Body of pancreas (tissue), 4 donors: ENCODE data around the gene KBTBD8. TPM values are rescaled to one million over a fixed set of nuclear protein-coding genes. Genes with fewer than 3 reads are reported as not detected.
A peak's percentile ranks its signal among the peaks of the same experiment; 100 is the strongest.

Experiments used
- ATAC-seq: fragments of 150-250 bp; one replicate; pipeline ENCODE4 v1.9.1; 2016
- DNase-seq, 4 donors: peaks; one replicate each; pipeline ENCODE4 v3.0.0-alpha.2; 2019
- H3K27ac ChIP-seq, 4 donors: fragments of 200-600 bp; sonication (generic); 1 replicate in 3 of 4; 2 replicates in 1 of 4; pipeline versions ENCODE4 v1.5.1 to v1.6.1; 2016 to 2019; ENCODE audit warnings: mild to moderate bottlenecking in 1 of 4, mixed read lengths in 1 of 4, moderate library complexity in 1 of 4
- H3K27me3 ChIP-seq, 2 donors: fragments of 200-600 bp; sonication (generic); one replicate each; pipeline ENCODE4 v1.6.0; 2016; ENCODE audit warnings: mild to moderate bottlenecking in 1 of 2
- H3K36me3 ChIP-seq, 2 donors: fragments of 200-600 bp; sonication (generic); replicated peaks in 1 of 2; 2 replicates each; pipeline ENCODE4 v1.5.1; 2016; ENCODE audit warnings: low read depth in 2 of 2; ENCODE audit not compliant: insufficient read depth in 1 of 2
- H3K4me1 ChIP-seq: fragments of 200-600 bp; sonication (generic); one replicate; pipeline ENCODE4 v1.6.0; 2016
- H3K4me3 ChIP-seq, 2 donors: fragments of 200-600 bp; sonication (generic); 1 replicate in 1 of 2; 2 replicates in 1 of 2; pipeline ENCODE4 v1.5.1; 2016 to 2019
- H3K9me3 ChIP-seq, 3 donors: fragments of 200-600 bp; sonication (generic); 1 replicate in 2 of 3; 2 replicates in 1 of 3; pipeline ENCODE4 v1.5.1; 2016
- POLR2A ChIP-seq, 3 donors: fragments of 450-650 bp; IDR thresholded peaks; one replicate each; pipeline ENCODE4 v1.6.1; 2016; ENCODE audit warnings: antibody characterized with exemption in 3 of 3, mild to moderate bottlenecking in 2 of 3
- WGBS, 2 donors: methylation state at CpG; one replicate each; pipeline ENCODE4 v1.1.5; 2017; 5-methylcytosine and 5-hydroxymethylcytosine counted together
- intact Hi-C: fragments of 100-400 bp; cut with DNase I; formaldehyde crosslinking; loops from one replicate; pipeline ENCODE4 v1.15.1; 2023
- total RNA-seq, 2 donors: library from RNA; depleted of rRNA; stranded (reverse); fragments of >200 nt; gene quantifications; one replicate each; pipeline ENCODE4 v1.1.0, GENCODE V29; 2016
- TF ChIP-seq, protein P1 (sequence below), 7 experiments: fragments of 450-650 bp in 4 of 7; fragments of 200-600 bp in 3 of 7; sonication (generic) in 3 of 7; IDR thresholded peaks; one replicate each; pipeline ENCODE4 v1.5.1; 2016 to 2019; ENCODE audit warnings: antibody characterized with exemption in 7 of 7

Gene KBTBD8
- total RNA-seq, 2 donors from 2014 or later, result 0.78 TPM; not detected in 1

GRCh38 chr3:67018789-67019526 lies 20.9 kb downstream of the KBTBD8 start:
- intact Hi-C loops, result no loop called here
- H3K27me3 ChIP-seq, result no peaks in the 10 kb centered on the region
- H3K27ac ChIP-seq, result no peak overlapping the region
- ATAC-seq (no peak), DNase-seq (no peak)
- H3K4me1 ChIP-seq, result peaks cover 7% of the 10 kb centered on the region
- WGBS, 2 donors, result 89 to 90% methylated on average over 13 of the region's 13 CpGs
- H3K36me3 ChIP-seq, result no peaks in the 10 kb centered on the region
- no peaks in the 10 kb centered on the region for H3K9me3 ChIP-seq
- no peak overlapping the region for H3K4me3 ChIP-seq
- TF ChIP-seq, protein P1, sequence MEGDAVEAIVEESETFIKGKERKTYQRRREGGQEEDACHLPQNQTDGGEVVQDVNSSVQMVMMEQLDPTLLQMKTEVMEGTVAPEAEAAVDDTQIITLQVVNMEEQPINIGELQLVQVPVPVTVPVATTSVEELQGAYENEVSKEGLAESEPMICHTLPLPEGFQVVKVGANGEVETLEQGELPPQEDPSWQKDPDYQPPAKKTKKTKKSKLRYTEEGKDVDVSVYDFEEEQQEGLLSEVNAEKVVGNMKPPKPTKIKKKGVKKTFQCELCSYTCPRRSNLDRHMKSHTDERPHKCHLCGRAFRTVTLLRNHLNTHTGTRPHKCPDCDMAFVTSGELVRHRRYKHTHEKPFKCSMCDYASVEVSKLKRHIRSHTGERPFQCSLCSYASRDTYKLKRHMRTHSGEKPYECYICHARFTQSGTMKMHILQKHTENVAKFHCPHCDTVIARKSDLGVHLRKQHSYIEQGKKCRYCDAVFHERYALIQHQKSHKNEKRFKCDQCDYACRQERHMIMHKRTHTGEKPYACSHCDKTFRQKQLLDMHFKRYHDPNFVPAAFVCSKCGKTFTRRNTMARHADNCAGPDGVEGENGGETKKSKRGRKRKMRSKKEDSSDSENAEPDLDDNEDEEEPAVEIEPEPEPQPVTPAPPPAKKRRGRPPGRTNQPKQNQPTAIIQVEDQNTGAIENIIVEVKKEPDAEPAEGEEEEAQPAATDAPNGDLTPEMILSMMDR (IDR thresholded peaks at IDR 0.05), result no peak
- TF ChIP-seq POLR2A (IDR thresholded peaks at IDR 0.05), result no peak

GRCh38 chr3:67028001-67028784 lies 30.1 kb downstream of the KBTBD8 start:
- peaks cover 25% of the 10 kb centered on the region for H3K4me1 ChIP-seq
- H3K27ac ChIP-seq, result no peak overlapping the region
- intact Hi-C loops, result no loop called here
- WGBS, 2 donors, result 83% methylated on average over 5 of the region's 5 CpGs
- no peak for DNase-seq
- no peak overlapping the region for H3K4me3 ChIP-seq
- ATAC-seq, result no peak
- no peaks in the 10 kb centered on the region for H3K9me3 ChIP-seq
- no peaks in the 10 kb centered on the region for H3K36me3 ChIP-seq
- no peaks in the 10 kb centered on the region for H3K27me3 ChIP-seq
- TF ChIP-seq, protein P1 (IDR thresholded peaks at IDR 0.05), result no peak
- TF ChIP-seq POLR2A (IDR thresholded peaks at IDR 0.05), result no peak

- Histone ChIP-seq H3K36me3 (no peaks in the 10 kb centered on the region), H3K27me3 (no peaks in the 10 kb centered on the region), H3K4me3 (no peak overlapping the region), H3K4me1 (peaks cover 29% of the 10 kb centered on the region), H3K27ac (peak overlapping the region in 1 of 4 donors; percentile 7), H3K9me3 (no peaks in the 10 kb centered on the region)
- DNase-seq (no peak), ATAC-seq (no peak)
- TF ChIP-seq POLR2A (IDR thresholded peaks at IDR 0.05), result no peak
- TF ChIP-seq, protein P1 (IDR thresholded peaks at IDR 0.05), result no peak
- WGBS, 2 donors, result 58 to 66% methylated on average over 3 of the region's 3 CpGs
- intact Hi-C loops, result no loop called here
Observed at GRCh38 chr3:67030785-67031740, 33.0 kb downstream of the KBTBD8 start.

DNA sequence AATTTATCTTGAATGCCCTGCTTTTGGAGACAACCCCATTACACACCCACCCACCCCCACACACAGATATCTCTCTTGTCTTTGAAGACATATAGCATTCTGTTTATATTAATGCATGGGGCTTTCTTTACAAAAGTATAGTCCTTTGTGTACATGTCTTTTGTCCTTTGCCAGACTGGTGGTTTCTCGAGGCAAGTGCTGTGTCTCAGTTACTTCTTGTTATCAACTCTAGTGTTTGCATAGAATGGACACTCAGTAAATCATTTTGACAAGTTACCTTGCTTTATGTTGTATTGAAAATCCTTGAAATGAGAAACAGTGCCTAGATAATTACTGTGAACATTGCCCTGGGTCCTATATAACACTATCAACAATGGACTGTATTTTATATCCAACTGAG lies 33.9 kb downstream of the KBTBD8 start:
- no peak for DNase-seq
- Histone ChIP-seq H3K9me3 (no peaks in the 10 kb centered on the region), H3K27me3 (no peaks in the 10 kb centered on the region), H3K27ac (no peak overlapping the region), H3K36me3 (no peaks in the 10 kb centered on the region), H3K4me3 (no peak overlapping the region), H3K4me1 (peaks cover 29% of the 10 kb centered on the region)
- no peak for ATAC-seq
- 10 to 23% methylated on average over 1 of the region's 1 CpG for WGBS, 2 donors
- intact Hi-C loops, result no loop called here
- TF ChIP-seq, protein P1 (IDR thresholded peaks at IDR 0.05), result no peak
- no peak for TF ChIP-seq POLR2A (IDR thresholded peaks at IDR 0.05)
